ENCODE measurements around the gene ITGA1.

GRCh38 chr5:52773342-52773741 is 14.4 kb upstream of the ITGA1 start:
- TF ChIP-seq CTCF (conservative IDR thresholded peaks at IDR 0.05) = no peak
- no peak for TF ChIP-seq EZH2 (IDR thresholded peaks at IDR 0.05; ENCODE audit: low read depth)
